Mucosa of rectum (tissue), 2 donors: ENCODE data around the gene RAB14.

ENCODE experiments used
- H3K27ac ChIP-seq, 2 donors: one replicate each; pipeline ENCODE4 v1.7.0; 2013; ENCODE audit warnings: inconsistent platforms in 2 of 2, low read depth in 2 of 2, low read length in 2 of 2
- H3K27me3 ChIP-seq, 2 donors: one replicate each; pipeline ENCODE4 v1.7.0; 2013; ENCODE audit warnings: low read length in 2 of 2; ENCODE audit not compliant: control insufficient read depth in 2 of 2, insufficient read depth in 2 of 2
- H3K36me3 ChIP-seq, 2 donors: one replicate each; pipeline ENCODE4 v1.7.0; 2013; ENCODE audit warnings: low read length in 2 of 2; ENCODE audit not compliant: control insufficient read depth in 2 of 2, insufficient read depth in 2 of 2
- H3K4me1 ChIP-seq, 2 donors: one replicate each; pipeline ENCODE4 v1.7.0; 2013; ENCODE audit warnings: low read length in 2 of 2, mild to moderate bottlenecking in 1 of 2; ENCODE audit not compliant: control insufficient read depth in 2 of 2, insufficient read depth in 2 of 2
- H3K4me3 ChIP-seq, 2 donors: one replicate each; pipeline ENCODE4 v1.7.0; 2013; ENCODE audit warnings: low read length in 2 of 2
- H3K9ac ChIP-seq, 2 donors: one replicate each; pipeline ENCODE4 v1.7.0; 2013; ENCODE audit warnings: low read length in 2 of 2, low read depth in 1 of 2, mild to moderate bottlenecking in 1 of 2
- H3K9me3 ChIP-seq, 2 donors: one replicate each; pipeline ENCODE4 v1.7.0; 2013; ENCODE audit warnings: low read length in 2 of 2; ENCODE audit not compliant: control insufficient read depth in 2 of 2
- donor health status: healthy.
- donor health status: Normal muscosa, but diverticular disease.

RAB14 gene

DNA sequence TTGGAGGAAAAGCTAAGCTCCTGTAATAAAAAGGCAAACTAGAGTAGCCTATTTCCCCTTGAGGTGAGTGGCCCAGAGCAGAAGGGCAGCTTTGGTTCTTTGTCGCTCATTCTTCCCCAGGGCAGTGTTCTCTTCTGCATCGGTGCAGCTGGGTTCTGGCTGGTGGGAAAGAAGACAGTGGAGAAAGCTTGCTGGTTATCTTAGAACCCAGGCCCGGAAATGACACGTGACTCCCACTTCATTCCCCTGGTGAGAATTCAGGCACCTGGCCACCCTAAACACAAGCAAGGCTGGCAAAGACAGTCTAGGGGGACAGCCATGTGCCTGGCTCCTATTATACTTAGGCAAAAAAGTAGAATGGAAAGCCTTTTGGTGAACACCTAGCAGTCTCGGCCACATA is 33.8 kb upstream of the RAB14 start:
- no peaks in the 10 kb centered on the region for H3K9me3 ChIP-seq
- no peaks in the 10 kb centered on the region for H3K27me3 ChIP-seq
- no peak overlapping the region for H3K4me3 ChIP-seq
- no peak overlapping the region for H3K27ac ChIP-seq
- H3K4me1 ChIP-seq = no peaks in the 10 kb centered on the region
- no peak overlapping the region for H3K9ac ChIP-seq
- H3K36me3 ChIP-seq = no peaks in the 10 kb centered on the region

DNA sequence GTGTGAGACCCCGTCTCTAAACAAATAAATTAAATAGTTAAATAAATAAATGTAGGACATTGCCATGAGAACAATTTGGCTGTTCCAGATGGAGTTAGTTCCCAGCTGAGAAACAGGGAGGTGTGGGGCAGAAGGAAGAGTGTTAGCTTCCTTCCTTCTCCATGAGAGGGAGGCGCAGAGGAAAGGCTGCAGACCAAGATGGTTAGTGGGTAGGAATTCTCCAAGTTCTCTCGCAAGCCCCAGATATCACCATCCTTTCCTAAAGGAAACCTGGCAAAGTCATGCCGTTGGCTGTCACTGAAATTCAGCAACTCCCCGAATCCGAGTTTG is 33.1 kb upstream of the RAB14 start:
- Histone ChIP-seq H3K27me3 (no peaks in the 10 kb centered on the region), H3K27ac (no peak overlapping the region), H3K9me3 (no peaks in the 10 kb centered on the region), H3K36me3 (no peaks in the 10 kb centered on the region), H3K9ac (no peak overlapping the region), H3K4me3 (no peak overlapping the region), H3K4me1 (no peaks in the 10 kb centered on the region)

DNA sequence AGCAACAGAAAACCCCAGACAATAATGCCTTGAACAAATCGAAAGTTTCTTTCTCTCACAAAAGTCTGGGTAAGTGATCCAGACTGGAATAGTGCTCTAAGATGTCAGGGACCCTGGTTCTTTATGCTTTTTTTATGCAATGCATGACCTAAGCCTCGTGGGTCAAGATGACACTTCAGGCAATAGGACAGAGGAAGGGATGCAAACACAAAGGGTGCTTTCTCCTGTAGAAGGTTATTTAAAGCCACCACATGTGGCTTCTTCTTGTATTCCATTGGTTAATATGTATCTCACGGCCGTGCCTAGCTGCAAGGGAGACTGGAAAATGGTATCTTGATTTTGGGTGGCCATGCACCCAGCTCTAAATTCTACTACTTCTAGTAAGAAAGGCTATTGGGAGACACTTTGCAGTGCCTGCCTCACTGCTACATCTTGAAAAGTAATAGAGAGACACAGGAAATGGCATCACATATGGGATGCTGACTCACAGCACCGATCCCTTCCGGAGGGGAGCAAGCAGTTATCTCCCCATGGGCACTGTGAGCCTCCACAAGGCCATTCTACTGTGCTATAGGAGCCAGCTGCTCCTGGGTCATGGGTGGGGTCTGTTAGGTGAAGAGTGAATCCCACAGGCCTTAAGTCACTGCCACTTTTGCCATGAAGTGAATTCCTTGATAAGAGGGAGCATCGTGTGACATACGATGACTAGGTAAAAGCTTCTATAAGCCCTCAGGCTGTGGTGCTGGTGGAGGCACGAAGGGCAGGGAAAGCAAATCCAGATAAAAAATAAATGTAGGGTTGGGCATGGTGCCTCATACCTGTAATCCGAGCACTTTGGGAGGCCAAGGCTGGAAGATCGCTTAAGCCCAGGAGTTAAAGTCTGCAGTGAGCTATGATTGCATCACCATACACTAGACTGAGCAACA is 32.5 kb upstream of the RAB14 start:
- H3K27ac ChIP-seq = no peak overlapping the region
- H3K4me3 ChIP-seq = no peak overlapping the region
- no peaks in the 10 kb centered on the region for H3K27me3 ChIP-seq
- H3K9me3 ChIP-seq = no peaks in the 10 kb centered on the region
- no peak overlapping the region for H3K9ac ChIP-seq
- H3K36me3 ChIP-seq = no peaks in the 10 kb centered on the region
- no peaks in the 10 kb centered on the region for H3K4me1 ChIP-seq

DNA sequence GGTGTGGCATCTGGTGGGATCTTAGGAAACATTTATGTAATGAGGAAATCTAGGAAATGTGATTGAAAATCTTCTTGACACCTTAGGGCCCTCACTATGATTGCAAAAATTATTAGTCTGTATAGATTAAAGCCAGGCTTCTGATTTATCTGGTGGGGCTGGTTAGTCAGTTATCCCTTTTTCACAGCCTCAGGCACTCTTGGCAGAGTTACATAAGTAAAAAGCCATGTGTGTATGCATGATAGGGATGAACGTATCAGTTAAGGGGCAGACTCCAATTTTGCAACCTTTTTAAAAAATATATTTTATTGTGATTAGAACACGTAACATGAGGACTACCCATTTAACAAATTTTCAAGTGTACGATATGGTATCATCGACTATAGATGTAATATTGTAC is 30.6 kb upstream of the RAB14 start:
- Histone ChIP-seq H3K4me3 (no peak overlapping the region), H3K27me3 (no peaks in the 10 kb centered on the region), H3K4me1 (no peaks in the 10 kb centered on the region), H3K9me3 (no peaks in the 10 kb centered on the region), H3K27ac (no peak overlapping the region), H3K9ac (no peak overlapping the region), H3K36me3 (no peaks in the 10 kb centered on the region)

- Histone ChIP-seq H3K9ac (no peak overlapping the region), H3K4me3 (no peak overlapping the region), H3K27ac (no peak overlapping the region), H3K4me1 (no peaks in the 10 kb centered on the region), H3K9me3 (no peaks in the 10 kb centered on the region), H3K27me3 (no peaks in the 10 kb centered on the region), H3K36me3 (no peaks in the 10 kb centered on the region)
Observed at GRCh38 chr9:121230256-121230655, 28.6 kb upstream of the RAB14 start.

DNA sequence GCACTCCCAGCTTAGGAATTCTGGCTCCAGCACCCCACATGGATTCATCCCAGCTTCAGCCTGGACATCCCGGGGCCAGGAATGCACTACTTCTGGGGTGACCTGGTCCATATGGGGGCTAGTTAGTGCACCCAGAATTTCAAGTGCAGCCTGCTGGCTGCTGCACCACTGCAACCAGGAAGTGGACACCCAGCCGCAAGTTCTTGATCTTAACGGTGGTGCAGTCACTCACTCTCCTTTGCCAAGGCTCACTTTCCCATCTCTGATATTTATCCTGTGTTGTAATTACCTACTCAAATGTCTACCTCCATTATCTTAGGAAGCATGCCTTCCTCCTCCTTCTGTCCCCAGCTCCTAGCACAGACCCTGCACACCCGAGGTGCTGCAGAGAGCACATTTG is 26.2 kb upstream of the RAB14 start:
- Histone ChIP-seq H3K4me3 (no peak overlapping the region), H3K27me3 (no peaks in the 10 kb centered on the region), H3K27ac (no peak overlapping the region), H3K9ac (no peak overlapping the region), H3K36me3 (no peaks in the 10 kb centered on the region), H3K9me3 (no peaks in the 10 kb centered on the region), H3K4me1 (no peaks in the 10 kb centered on the region)

DNA sequence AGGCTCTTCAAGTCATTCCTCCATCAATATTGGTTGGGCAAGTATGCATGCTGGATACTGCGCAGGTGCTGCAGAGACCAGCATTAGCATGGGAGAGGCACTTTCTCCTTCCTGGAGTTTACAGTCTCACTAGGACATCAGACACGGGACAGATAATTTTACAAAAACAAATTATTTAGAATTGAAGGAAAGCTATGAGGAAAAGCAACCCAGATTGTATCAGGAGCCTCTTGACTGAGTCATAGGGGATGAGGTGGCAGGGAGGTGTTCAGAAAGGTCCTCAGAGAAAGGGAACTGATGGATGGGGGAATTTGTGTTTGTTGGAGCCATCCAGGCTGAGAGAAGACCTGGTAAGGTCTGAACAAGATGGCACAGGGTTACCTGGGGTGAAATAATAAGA is 24.5 kb upstream of the RAB14 start:
- peaks cover 0 to 2% of the 10 kb centered on the region in 2 donors for H3K4me1 ChIP-seq
- H3K36me3 ChIP-seq = no peaks in the 10 kb centered on the region
- H3K27ac ChIP-seq = no peak overlapping the region
- H3K27me3 ChIP-seq = no peaks in the 10 kb centered on the region
- no peak overlapping the region for H3K4me3 ChIP-seq
- H3K9ac ChIP-seq = no peak overlapping the region
- no peaks in the 10 kb centered on the region for H3K9me3 ChIP-seq

DNA sequence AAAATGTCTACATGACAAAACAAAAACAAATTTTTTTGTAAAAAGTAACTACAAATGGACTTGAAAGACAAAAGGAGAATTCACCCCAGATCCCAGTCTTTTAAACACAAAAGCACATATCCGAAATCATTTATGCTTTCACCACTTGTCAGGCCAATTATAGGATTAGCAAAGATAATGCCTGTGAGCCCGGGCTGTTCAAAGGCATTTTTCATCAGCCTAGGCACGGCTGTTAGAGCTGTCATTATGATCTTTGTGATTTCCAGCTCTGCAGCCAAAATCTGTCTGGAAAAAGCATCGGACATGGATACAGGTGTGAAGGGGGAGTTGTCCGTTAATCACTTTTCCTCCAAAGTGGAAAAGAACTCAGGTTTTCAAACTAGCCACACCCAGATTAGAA is 23.6 kb upstream of the RAB14 start:
- Histone ChIP-seq H3K9ac (no peak overlapping the region), H3K4me1 (peaks cover 0 to 2% of the 10 kb centered on the region in 2 donors), H3K9me3 (no peaks in the 10 kb centered on the region), H3K36me3 (no peaks in the 10 kb centered on the region), H3K27ac (no peak overlapping the region), H3K4me3 (no peak overlapping the region), H3K27me3 (no peaks in the 10 kb centered on the region)

GRCh38 chr9:121222524-121223171 is 21.0 kb upstream of the RAB14 start:
- Histone ChIP-seq H3K4me1 (peaks cover 0 to 2% of the 10 kb centered on the region in 2 donors), H3K36me3 (no peaks in the 10 kb centered on the region), H3K4me3 (no peak overlapping the region), H3K27me3 (no peaks in the 10 kb centered on the region), H3K9ac (no peak overlapping the region), H3K9me3 (no peaks in the 10 kb centered on the region), H3K27ac (no peak overlapping the region)

GRCh38 chr9:121221664-121222055 is 20.0 kb upstream of the RAB14 start:
- Histone ChIP-seq H3K4me3 (no peak overlapping the region), H3K27me3 (no peaks in the 10 kb centered on the region), H3K9ac (no peak overlapping the region), H3K4me1 (peaks cover 0 to 2% of the 10 kb centered on the region in 2 donors), H3K36me3 (no peaks in the 10 kb centered on the region), H3K9me3 (no peaks in the 10 kb centered on the region), H3K27ac (no peak overlapping the region)
